ENCODE data around the gene ALKBH7.
"Not testable (repeated sequence)": the region's sequence is repeated elsewhere in the genome, so short reads cannot be mapped to it uniquely, and the experiment has no call there.

DNA sequence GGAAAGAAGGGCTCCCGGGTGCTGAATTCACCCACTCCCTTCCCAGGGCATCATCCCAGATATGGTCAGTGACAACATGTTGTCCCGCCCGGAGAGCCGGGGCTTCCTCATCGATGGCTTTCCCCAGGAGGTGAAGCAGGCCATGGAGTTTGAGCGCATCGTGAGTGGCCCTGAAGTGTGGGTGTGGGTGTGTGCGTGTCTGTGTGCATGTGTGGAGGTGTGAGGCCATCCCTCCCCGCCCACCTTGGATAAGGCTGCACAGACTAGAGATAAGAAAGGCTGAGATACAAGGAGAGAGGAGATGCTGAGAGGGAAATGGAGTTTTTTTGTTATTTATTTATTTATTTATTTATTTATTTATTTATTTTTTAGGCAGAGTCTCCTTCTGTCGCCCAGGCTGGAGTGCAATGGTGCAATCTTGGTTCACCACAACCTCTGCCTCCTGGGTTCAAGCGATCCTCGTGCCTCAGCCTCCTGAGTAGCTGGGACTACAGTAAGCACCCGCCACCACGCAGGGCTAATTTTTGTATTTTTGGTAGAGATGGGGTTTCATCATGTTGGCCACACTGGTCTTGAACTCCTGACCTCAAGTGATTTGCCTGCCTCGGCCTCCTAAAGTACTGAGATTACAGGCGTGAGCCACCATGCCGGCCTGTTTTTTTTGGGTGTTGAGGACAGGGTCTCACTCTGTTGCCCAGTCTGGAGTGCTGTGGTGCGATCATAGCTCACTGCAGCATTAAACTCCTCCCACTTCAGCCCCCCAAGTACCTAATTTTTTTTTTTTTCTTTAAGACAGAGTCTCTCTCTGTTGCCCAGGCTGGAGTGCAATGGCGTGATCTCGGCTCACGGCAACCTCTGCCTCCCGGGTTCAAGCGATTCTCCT is 27.7 kb downstream of the ALKBH7 start:
- TF ChIP-seq, protein P1, sequence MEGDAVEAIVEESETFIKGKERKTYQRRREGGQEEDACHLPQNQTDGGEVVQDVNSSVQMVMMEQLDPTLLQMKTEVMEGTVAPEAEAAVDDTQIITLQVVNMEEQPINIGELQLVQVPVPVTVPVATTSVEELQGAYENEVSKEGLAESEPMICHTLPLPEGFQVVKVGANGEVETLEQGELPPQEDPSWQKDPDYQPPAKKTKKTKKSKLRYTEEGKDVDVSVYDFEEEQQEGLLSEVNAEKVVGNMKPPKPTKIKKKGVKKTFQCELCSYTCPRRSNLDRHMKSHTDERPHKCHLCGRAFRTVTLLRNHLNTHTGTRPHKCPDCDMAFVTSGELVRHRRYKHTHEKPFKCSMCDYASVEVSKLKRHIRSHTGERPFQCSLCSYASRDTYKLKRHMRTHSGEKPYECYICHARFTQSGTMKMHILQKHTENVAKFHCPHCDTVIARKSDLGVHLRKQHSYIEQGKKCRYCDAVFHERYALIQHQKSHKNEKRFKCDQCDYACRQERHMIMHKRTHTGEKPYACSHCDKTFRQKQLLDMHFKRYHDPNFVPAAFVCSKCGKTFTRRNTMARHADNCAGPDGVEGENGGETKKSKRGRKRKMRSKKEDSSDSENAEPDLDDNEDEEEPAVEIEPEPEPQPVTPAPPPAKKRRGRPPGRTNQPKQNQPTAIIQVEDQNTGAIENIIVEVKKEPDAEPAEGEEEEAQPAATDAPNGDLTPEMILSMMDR (IDR thresholded peaks at IDR 0.05; ENCODE audit: low read depth, low read length, missing input control) = not testable (repeated sequence)
- TF ChIP-seq GABPA (IDR thresholded peaks at IDR 0.05 in 1 of 2, conservative IDR thresholded peaks at IDR 0.05 in 1 of 2); SP1 (IDR thresholded peaks at IDR 0.05); RAD21 (IDR thresholded peaks at IDR 0.05): not testable (repeated sequence)
- TF ChIP-seq, protein P2, sequence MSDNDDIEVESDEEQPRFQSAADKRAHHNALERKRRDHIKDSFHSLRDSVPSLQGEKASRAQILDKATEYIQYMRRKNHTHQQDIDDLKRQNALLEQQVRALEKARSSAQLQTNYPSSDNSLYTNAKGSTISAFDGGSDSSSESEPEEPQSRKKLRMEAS (IDR thresholded peaks at IDR 0.05) = not testable (repeated sequence)
